22Rv1 (cell line): Measurements from ENCODE around the gene NPHP4.

Experiments
- CTCF ChIP-seq: fragments of 450-650 bp; IDR thresholded peaks from 2 replicates; pipeline ENCODE4 v1.5.1; 2017; ENCODE audit warnings: mild to moderate bottlenecking
- ZFX ChIP-seq: fragments of 450-650 bp; IDR thresholded peaks from 2 replicates; pipeline ENCODE4 v1.6.1; 2017; ENCODE audit warnings: antibody characterized with exemption, borderline replicate concordance

DNA sequence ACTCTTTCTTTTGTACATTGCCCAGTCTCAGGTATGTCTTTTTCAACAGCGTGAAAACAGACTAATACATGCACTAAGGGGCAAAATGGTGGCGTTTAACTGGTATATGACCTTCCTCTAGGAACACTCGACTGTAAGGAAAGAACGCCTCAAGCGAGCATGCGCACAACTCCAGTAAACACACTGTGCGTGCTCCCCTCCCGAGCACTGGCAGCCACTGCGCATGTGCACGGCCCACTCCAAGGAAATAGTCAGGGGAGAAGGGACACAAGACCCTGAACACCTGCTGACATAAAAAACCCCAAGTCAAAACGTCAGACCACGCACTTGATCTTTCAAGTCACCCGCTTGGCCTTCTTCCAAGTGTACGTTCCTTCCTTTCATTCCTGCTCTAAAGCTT is 173.5 kb downstream of the NPHP4 start:
- TF ChIP-seq CTCF (no peak), ZFX (no peak)
